Spinal cord (tissue), 10 donors: Measurements from ENCODE around the gene ADARB2. TPM values are rescaled to one million over a fixed set of nuclear protein-coding genes. Genes with fewer than 3 reads are reported as not detected.

Experiments used
- DNase-seq, 6 donors: peaks; one replicate each; pipeline versions ENCODE4 v3.0.0 to v3.0.0-alpha.2; 2013 to 2015; ENCODE audit warnings: low spot score in 6 of 6, low read depth in 4 of 6
- H3K27ac ChIP-seq: one replicate; pipeline ENCODE4 v1.5.1; 2013; ENCODE audit warnings: low read depth, low read length, control low read depth
- H3K27me3 ChIP-seq: one replicate; pipeline ENCODE4 v1.6.1; 2013; ENCODE audit warnings: low read length; ENCODE audit not compliant: control insufficient read depth, insufficient read depth
- H3K36me3 ChIP-seq: one replicate; pipeline ENCODE4 v1.6.1; 2013; ENCODE audit warnings: low read length; ENCODE audit not compliant: control insufficient read depth, insufficient read depth
- H3K4me1 ChIP-seq: one replicate; pipeline ENCODE4 v1.6.1; 2013; ENCODE audit warnings: low read length; ENCODE audit not compliant: control insufficient read depth, insufficient read depth
- H3K4me3 ChIP-seq: one replicate; pipeline ENCODE4 v1.5.1; 2013; ENCODE audit warnings: low read depth, low read length, control low read depth
- H3K9me3 ChIP-seq: one replicate; pipeline ENCODE4 v1.6.1; 2013; ENCODE audit warnings: low read length; ENCODE audit not compliant: control insufficient read depth, insufficient read depth
- WGBS: methylation state at CpG from one replicate; pipeline ENCODE4 v1.1.5; 2013; ENCODE audit warnings: missing lambda C conversion rate; ENCODE audit not compliant: insufficient coverage; 5-methylcytosine and 5-hydroxymethylcytosine counted together
- polyA plus RNA-seq, 2 donors: library from polyadenylated mRNA; unstranded; fragments of 120-200 nt; gene quantifications; one replicate each; pipeline ENCODE4 v1.2.1, GENCODE V29; 2013; ENCODE audit not compliant: insufficient read length in 2 of 2
- total RNA-seq, 2 donors: library from RNA; depleted of rRNA in 1 of 2; stranded (reverse); fragments of 120-200 nt in 1 of 2; fragments of >200 nt in 1 of 2; gene quantifications; one replicate each; pipeline versions ENCODE4 v1.2.3 to v1.2.4, GENCODE V29; 2013 to 2014
- donor health status: healthy.

Gene ADARB2
- total and polyA plus RNA-seq, 4 donors, result 4.1 to 11.2 (median 8.3) TPM

DNA sequence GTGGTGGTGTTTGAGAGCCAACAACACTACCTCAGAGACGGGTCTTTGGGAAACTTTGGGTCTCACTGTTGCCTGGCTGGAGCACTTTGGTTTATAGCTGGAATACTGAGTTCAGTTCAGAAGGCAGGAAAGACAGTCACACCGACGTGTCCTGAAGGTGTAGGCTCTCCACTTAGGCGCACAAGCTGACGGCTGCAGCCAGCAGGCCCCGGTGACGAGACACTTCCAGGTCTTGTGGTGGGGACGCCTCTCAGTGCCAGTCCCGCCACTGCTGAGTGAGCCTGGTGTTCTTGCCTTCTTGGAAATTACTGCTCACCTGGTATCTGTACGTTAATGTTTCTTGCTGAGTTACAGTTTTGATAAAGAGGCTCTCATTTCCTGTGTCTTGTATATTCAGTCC lies 607.1 kb downstream of the ADARB2 start:
- DNase-seq, result no peak
- Histone ChIP-seq H3K4me3 (no peak overlapping the region), H3K4me1 (no peaks in the 10 kb centered on the region), H3K36me3 (peaks cover 52% of the 10 kb centered on the region), H3K27ac (no peak overlapping the region), H3K27me3 (no peaks in the 10 kb centered on the region), H3K9me3 (no peaks in the 10 kb centered on the region)
- WGBS, result 99% methylated on average over 8 of the region's 10 CpGs

- DNase-seq, result no peak
- Histone ChIP-seq H3K36me3 (peaks cover 61% of the 10 kb centered on the region), H3K27me3 (no peaks in the 10 kb centered on the region), H3K4me3 (no peak overlapping the region), H3K27ac (no peak overlapping the region), H3K4me1 (no peaks in the 10 kb centered on the region), H3K9me3 (no peaks in the 10 kb centered on the region)
- WGBS, result 98% methylated on average over 21 of the region's 21 CpGs
Measured at GRCh38 chr10:1128649-1129048, 608.7 kb downstream of the ADARB2 start.

DNA sequence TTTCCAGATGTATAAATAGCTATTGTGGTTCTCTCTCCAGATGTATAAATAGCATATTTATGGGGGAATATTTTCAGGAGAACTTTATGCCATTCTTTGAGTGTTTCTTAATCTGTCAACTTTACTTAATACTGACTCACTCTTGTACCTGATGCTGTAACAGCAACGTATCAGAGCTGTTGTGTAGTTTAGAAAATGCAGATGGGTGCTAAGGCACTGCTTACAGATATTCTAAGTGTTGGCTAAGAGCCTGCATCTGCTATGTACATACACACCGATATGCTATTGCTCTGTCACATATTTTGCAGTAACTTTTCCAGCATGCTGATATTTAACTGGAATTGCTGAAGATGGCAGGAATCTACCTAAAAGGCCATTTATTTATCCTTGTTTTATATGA lies 609.2 kb downstream of the ADARB2 start:
- H3K4me1 ChIP-seq, result no peaks in the 10 kb centered on the region
- peaks cover 61% of the 10 kb centered on the region for H3K36me3 ChIP-seq
- DNase-seq, result no peak
- WGBS, result no CpG with 5 or more reads among the region's 2 CpGs
- no peaks in the 10 kb centered on the region for H3K27me3 ChIP-seq
- H3K27ac ChIP-seq, result no peak overlapping the region
- no peaks in the 10 kb centered on the region for H3K9me3 ChIP-seq
- no peak overlapping the region for H3K4me3 ChIP-seq

- no peak overlapping the region for H3K27ac ChIP-seq
- WGBS, result 90% methylated on average over 15 of the region's 15 CpGs
- peaks cover 59% of the 10 kb centered on the region for H3K36me3 ChIP-seq
Measured at GRCh38 chr10:1127629-1128028, 609.7 kb downstream of the ADARB2 start.

More at GRCh38 chr10:1127629-1128028, 609.7 kb downstream of the ADARB2 start:
- Histone ChIP-seq H3K4me1 (no peaks in the 10 kb centered on the region), H3K27me3 (no peaks in the 10 kb centered on the region), H3K4me3 (no peak overlapping the region), H3K9me3 (no peaks in the 10 kb centered on the region)
- DNase-seq, result no peak
